Endodermal cell (in vitro differentiated cells): ENCODE results near the gene ADAMTS17. TPM values are rescaled to one million over a fixed set of nuclear protein-coding genes. Genes with fewer than 3 reads are reported as not detected.

ENCODE experiments used
- DNase-seq: peaks from one replicate; pipeline ENCODE4 v3.0.0-alpha.2; 2017
- H3K27ac ChIP-seq: 2 replicates; pipeline ENCODE4 v1.5.1; 2013; ENCODE audit warnings: mild to moderate bottlenecking, low read depth, low read length, moderate library complexity
- H3K27me3 ChIP-seq: 2 replicates; pipeline ENCODE4 v1.6.1; 2013; ENCODE audit warnings: mild to moderate bottlenecking, low read length, moderate library complexity; ENCODE audit not compliant: insufficient read depth, control insufficient read depth, poor library complexity, severe bottlenecking
- H3K36me3 ChIP-seq: 2 replicates; pipeline ENCODE4 v1.7.0; 2013; ENCODE audit warnings: mild to moderate bottlenecking, low read length, moderate library complexity; ENCODE audit not compliant: control insufficient read depth, insufficient read depth
- H3K4me1 ChIP-seq: one replicate; pipeline ENCODE4 v1.7.0; 2013; ENCODE audit warnings: low read length; ENCODE audit not compliant: control insufficient read depth, insufficient read depth
- H3K4me3 ChIP-seq: 2 replicates; pipeline ENCODE4 v1.5.1; 2013; ENCODE audit warnings: mild to moderate bottlenecking, low read length, moderate library complexity
- H3K9ac ChIP-seq: 2 replicates; pipeline ENCODE4 v1.6.1; 2013; ENCODE audit warnings: mild to moderate bottlenecking, low read length, moderate library complexity; ENCODE audit not compliant: poor library complexity, severe bottlenecking; ENCODE audit errors: extremely low read depth
- H3K9me3 ChIP-seq: 2 replicates; pipeline ENCODE4 v1.6.1; 2013; ENCODE audit warnings: mild to moderate bottlenecking, low read length, moderate library complexity; ENCODE audit not compliant: control insufficient read depth
- H3K27ac Mint-ChIP-seq: 2 replicates; pipeline ENCODE4 v1.8.0; 2020; ENCODE audit warnings: mixed read lengths
- H3K27me3 Mint-ChIP-seq: 2 replicates; pipeline ENCODE4 v1.8.0; 2021; ENCODE audit warnings: mild to moderate bottlenecking, mixed read lengths; ENCODE audit not compliant: insufficient read depth
- H3K36me3 Mint-ChIP-seq: 2 replicates; pipeline ENCODE4 v1.8.0; 2020; ENCODE audit warnings: low read depth, mixed read lengths
- H3K4me1 Mint-ChIP-seq: 2 replicates; pipeline ENCODE4 v1.8.0; 2020; ENCODE audit warnings: mixed read lengths
- H3K4me3 Mint-ChIP-seq: 2 replicates; pipeline ENCODE4 v1.8.0; 2020; ENCODE audit warnings: mild to moderate bottlenecking, moderate library complexity, mixed read lengths
- H3K9me3 Mint-ChIP-seq: 2 replicates; pipeline ENCODE4 v1.8.0; 2020; ENCODE audit warnings: mild to moderate bottlenecking, mixed read lengths
- WGBS, 2 experiments: methylation state at CpG; one replicate each; pipeline versions ENCODE4 v1.1.5 to v1.1.7; 2013; ENCODE audit warnings: missing lambda C conversion rate in 2 of 2, mixed read lengths in 1 of 2; ENCODE audit not compliant: insufficient coverage in 1 of 2, insufficient read length in 1 of 2; 5-methylcytosine and 5-hydroxymethylcytosine counted together
- total RNA-seq, 2 donors: library from RNA; stranded (reverse); fragmentation: NEBNext Ultra II Directional in 1 of 2; extraction: Animal tissue kit (Norgen Biotek cat#: 25700) in 1 of 2; gene quantifications; 2 replicates in 1 of 2; 3 replicates in 1 of 2; pipeline ENCODE4 v1.2.1, GENCODE V29; 2021
- TF ChIP-seq, protein P1 (sequence below): fragments of 200-600 bp; sonication (generic); conservative IDR thresholded peaks from 2 replicates; pipeline ENCODE4 v1.5.0; 2021; ENCODE audit warnings: antibody characterized with exemption, mild to moderate bottlenecking

Gene ADAMTS17
- total RNA-seq, 2 donors from 2014 or later, result 0.82 to 2.3 TPM

DNA sequence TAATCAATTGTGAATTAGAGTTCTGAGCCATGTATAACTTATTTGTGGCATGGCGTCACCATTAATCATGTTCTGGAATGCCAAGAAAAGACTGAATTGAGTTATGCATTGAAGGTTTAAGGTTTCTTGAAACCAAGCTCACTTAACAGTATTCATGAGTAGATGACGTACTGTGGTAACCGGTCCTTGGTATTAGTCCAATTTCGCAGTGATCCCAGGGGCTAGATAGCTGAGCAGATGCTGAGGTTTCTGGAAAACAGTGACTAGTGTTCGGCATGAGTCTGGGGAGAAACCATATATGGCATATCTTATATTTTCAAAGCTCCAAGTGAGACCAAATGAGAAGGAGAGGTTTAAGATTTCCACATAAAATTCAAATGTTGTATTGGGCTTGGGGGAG, 390.3 kb downstream of the ADAMTS17 start:
- WGBS, 2 experiments, result 86 to 100% methylated on average over 3 to 5 of the region's 5 CpGs
- no peak for DNase-seq
- no peaks in the 10 kb centered on the region for H3K36me3 ChIP-seq
- H3K4me3 Mint-ChIP-seq, result no peak overlapping the region
- no peak overlapping the region for H3K27ac ChIP-seq
- no peak overlapping the region for H3K4me3 ChIP-seq
- no peaks in the 10 kb centered on the region for H3K36me3 Mint-ChIP-seq
- no peaks in the 10 kb centered on the region for H3K4me1 Mint-ChIP-seq
- TF ChIP-seq, protein P1, sequence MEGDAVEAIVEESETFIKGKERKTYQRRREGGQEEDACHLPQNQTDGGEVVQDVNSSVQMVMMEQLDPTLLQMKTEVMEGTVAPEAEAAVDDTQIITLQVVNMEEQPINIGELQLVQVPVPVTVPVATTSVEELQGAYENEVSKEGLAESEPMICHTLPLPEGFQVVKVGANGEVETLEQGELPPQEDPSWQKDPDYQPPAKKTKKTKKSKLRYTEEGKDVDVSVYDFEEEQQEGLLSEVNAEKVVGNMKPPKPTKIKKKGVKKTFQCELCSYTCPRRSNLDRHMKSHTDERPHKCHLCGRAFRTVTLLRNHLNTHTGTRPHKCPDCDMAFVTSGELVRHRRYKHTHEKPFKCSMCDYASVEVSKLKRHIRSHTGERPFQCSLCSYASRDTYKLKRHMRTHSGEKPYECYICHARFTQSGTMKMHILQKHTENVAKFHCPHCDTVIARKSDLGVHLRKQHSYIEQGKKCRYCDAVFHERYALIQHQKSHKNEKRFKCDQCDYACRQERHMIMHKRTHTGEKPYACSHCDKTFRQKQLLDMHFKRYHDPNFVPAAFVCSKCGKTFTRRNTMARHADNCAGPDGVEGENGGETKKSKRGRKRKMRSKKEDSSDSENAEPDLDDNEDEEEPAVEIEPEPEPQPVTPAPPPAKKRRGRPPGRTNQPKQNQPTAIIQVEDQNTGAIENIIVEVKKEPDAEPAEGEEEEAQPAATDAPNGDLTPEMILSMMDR, result no peak
- H3K27me3 ChIP-seq, result no peaks in the 10 kb centered on the region
- peaks cover 3% of the 10 kb centered on the region for H3K9me3 Mint-ChIP-seq
- peaks cover 3% of the 10 kb centered on the region for H3K27me3 Mint-ChIP-seq
- H3K4me1 ChIP-seq, result no peaks in the 10 kb centered on the region
- H3K9me3 ChIP-seq, result no peaks in the 10 kb centered on the region
- no peak overlapping the region for H3K9ac ChIP-seq
- H3K27ac Mint-ChIP-seq, result no peak overlapping the region

DNA sequence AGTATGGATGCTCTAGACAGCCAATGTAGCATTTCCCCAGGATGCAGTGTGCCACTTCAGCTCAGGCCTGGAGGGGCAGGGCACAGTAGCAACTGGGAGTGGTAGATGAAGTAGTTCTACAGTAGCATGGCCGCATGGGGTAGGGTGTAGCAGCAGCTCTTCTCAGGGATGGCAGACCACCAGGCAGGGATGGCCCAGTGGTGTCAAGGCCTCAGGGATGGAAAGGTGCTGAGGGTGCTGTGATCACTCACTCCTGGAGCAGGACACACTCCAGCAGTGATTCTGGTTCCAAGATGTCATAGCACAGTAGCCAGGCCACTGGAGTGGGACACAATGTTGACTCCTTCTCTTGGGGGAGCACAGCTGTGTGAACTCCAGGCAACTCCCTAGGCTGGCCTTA, 397.6 kb downstream of the ADAMTS17 start:
- no peak overlapping the region for H3K27ac ChIP-seq
- H3K27me3 Mint-ChIP-seq, result peaks cover 8% of the 10 kb centered on the region
- H3K9me3 Mint-ChIP-seq, result peaks cover 7% of the 10 kb centered on the region
- H3K4me3 ChIP-seq, result no peak overlapping the region
- H3K27me3 ChIP-seq, result no peaks in the 10 kb centered on the region
- H3K27ac Mint-ChIP-seq, result no peak overlapping the region
- DNase-seq, result no peak
- TF ChIP-seq, protein P1, result no peak
- H3K4me1 ChIP-seq, result no peaks in the 10 kb centered on the region
- H3K9me3 ChIP-seq, result no peaks in the 10 kb centered on the region
- 96% methylated on average over 1 of the region's 1 CpG; no CpG with 5 or more reads in 1 of the 2 experiments for WGBS, 2 experiments
- no peak overlapping the region for H3K4me3 Mint-ChIP-seq
- no peaks in the 10 kb centered on the region for H3K36me3 Mint-ChIP-seq
- no peaks in the 10 kb centered on the region for H3K36me3 ChIP-seq
- H3K4me1 Mint-ChIP-seq, result no peaks in the 10 kb centered on the region
- no peak overlapping the region for H3K9ac ChIP-seq

DNA sequence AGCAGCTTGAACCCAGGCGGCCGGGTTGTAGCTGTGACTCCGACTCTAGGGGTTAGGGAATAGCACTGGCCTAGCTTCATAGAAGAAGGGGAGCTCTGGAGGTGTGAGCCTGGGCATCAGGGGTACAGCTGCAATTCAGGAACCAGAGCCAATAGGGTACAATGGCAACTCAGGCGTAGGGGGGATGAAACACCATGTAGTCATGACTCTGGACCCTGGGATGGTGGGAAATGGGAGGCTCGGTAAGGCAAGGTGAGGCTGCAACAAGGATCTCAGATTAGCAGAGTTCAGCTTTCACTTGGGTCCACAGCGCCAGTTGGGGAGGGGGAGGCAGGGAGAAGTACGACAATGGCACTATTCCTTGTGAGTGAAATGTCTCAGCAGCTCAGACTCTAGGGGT, 398.3 kb downstream of the ADAMTS17 start:
- TF ChIP-seq, protein P1, result no peak
- H3K27me3 ChIP-seq, result no peaks in the 10 kb centered on the region
- no peak for DNase-seq
- no peaks in the 10 kb centered on the region for H3K9me3 ChIP-seq
- no peak overlapping the region for H3K4me3 ChIP-seq
- H3K27ac ChIP-seq, result no peak overlapping the region
- H3K36me3 ChIP-seq, result no peaks in the 10 kb centered on the region
- Mint-ChIP-seq H3K9me3 (peaks cover 7% of the 10 kb centered on the region), H3K27ac (no peak overlapping the region), H3K27me3 (peaks cover 12% of the 10 kb centered on the region), H3K4me3 (no peak overlapping the region), H3K36me3 (no peaks in the 10 kb centered on the region), H3K4me1 (no peaks in the 10 kb centered on the region)
- H3K9ac ChIP-seq, result no peak overlapping the region
- WGBS, 2 experiments, result 90 to 92% methylated on average over 6 to 7 of the region's 7 CpGs
- H3K4me1 ChIP-seq, result no peaks in the 10 kb centered on the region
